Spleen (tissue), 11 donors: ENCODE measurements around the gene LRP1. TPM values are rescaled to one million over a fixed set of nuclear protein-coding genes. Genes with fewer than 3 reads are reported as not detected.

Source experiments
- DNase-seq: peaks from one replicate; pipeline ENCODE4 v3.0.0-alpha.2; 2020
- H3K27ac ChIP-seq, 8 donors: fragments of 200-600 bp; sonication (generic) in 7 of 8; 1 replicate in 4 of 8; 2 replicates in 4 of 8; pipeline versions ENCODE4 v1.5.0 to v1.8.0; 2016 to 2021; ENCODE audit warnings: inconsistent platforms in 4 of 8, mild to moderate bottlenecking in 4 of 8, moderate library complexity in 1 of 8
- H3K27me3 ChIP-seq, 7 donors: fragments of 200-600 bp; sonication (generic) in 6 of 7; replicated peaks in 1 of 7; 1 replicate in 4 of 7; 2 replicates in 3 of 7; pipeline versions ENCODE4 v1.5.0 to v1.8.0; 2016 to 2021; ENCODE audit warnings: inconsistent platforms in 3 of 7, mild to moderate bottlenecking in 1 of 7
- H3K36me3 ChIP-seq, 6 donors: fragments of 200-600 bp; sonication (generic) in 5 of 6; 1 replicate in 4 of 6; 2 replicates in 2 of 6; pipeline versions ENCODE4 v1.5.0 to v1.8.0; 2016 to 2021; ENCODE audit warnings: inconsistent platforms in 2 of 6
- H3K4me1 ChIP-seq, 6 donors: fragments of 200-600 bp; sonication (generic) in 5 of 6; 1 replicate in 3 of 6; 2 replicates in 3 of 6; pipeline versions ENCODE4 v1.5.0 to v1.8.0; 2016 to 2021; ENCODE audit warnings: inconsistent platforms in 3 of 6
- H3K4me3 ChIP-seq, 8 donors: fragments of 200-600 bp; sonication (generic) in 7 of 8; 1 replicate in 4 of 8; 2 replicates in 4 of 8; pipeline versions ENCODE4 v1.5.0 to v1.8.0; 2016 to 2021; ENCODE audit warnings: inconsistent platforms in 4 of 8, mild to moderate bottlenecking in 4 of 8, moderate library complexity in 2 of 8
- H3K9me3 ChIP-seq, 8 donors: fragments of 200-600 bp; sonication (generic) in 7 of 8; 1 replicate in 4 of 8; 2 replicates in 4 of 8; pipeline versions ENCODE4 v1.5.0 to v1.8.0; 2016 to 2021; ENCODE audit warnings: inconsistent platforms in 4 of 8
- CTCF ChIP-seq, 11 experiments: fragments of 200-600 bp in 7 of 11; fragments of 450-650 bp in 4 of 11; sonication (generic) in 4 of 11; IDR thresholded peaks in 8 of 11; conservative IDR thresholded peaks in 3 of 11; 1 replicate in 7 of 11; 2 replicates in 4 of 11; pipeline versions ENCODE4 v1.4.0 to v1.8.0; 2016 to 2021; ENCODE audit warnings: antibody characterized with exemption in 11 of 11, inconsistent platforms in 4 of 11, mild to moderate bottlenecking in 1 of 11
- POLR2A ChIP-seq, 3 donors: fragments of 450-650 bp; IDR thresholded peaks; one replicate each; pipeline ENCODE4 v1.5.1; 2017; ENCODE audit warnings: antibody characterized with exemption in 3 of 3, mild to moderate bottlenecking in 1 of 3
- POLR2AphosphoS5 ChIP-seq, 3 donors: sonication (generic); formaldehyde crosslinking; IDR thresholded peaks; one replicate each; pipeline ENCODE4 v1.5.1; 2017; ENCODE audit warnings: antibody characterized with exemption in 3 of 3
- WGBS, 5 donors: extraction: QIAGEN DNeasy Blood & Tissue Kit in 3 of 5; methylation state at CpG; one replicate each; pipeline versions ENCODE4 v1.1.5 to v1.1.7; 2013 to 2018; 5-methylcytosine and 5-hydroxymethylcytosine counted together
- intact Hi-C: fragments of 100-400 bp; cut with DNase I; formaldehyde crosslinking; loops from one replicate; pipeline ENCODE4 v1.15.0; 2023; ENCODE audit warnings: low total_unique reads
- polyA plus RNA-seq, 3 donors: library from polyadenylated mRNA; stranded (reverse); fragments of 200-250 nt; gene quantifications; one replicate each; pipeline ENCODE4 v1.2.1, GENCODE V29; 2013
- total RNA-seq, 7 donors: library from RNA; depleted of rRNA in 3 of 7; stranded (reverse); fragments of >200 nt in 3 of 7; fragmentation: NEBNext Ultra II Directional in 4 of 7; extraction: Animal tissue kit (Norgen Biotek cat#: 25700) in 4 of 7; gene quantifications; one replicate each; pipeline versions ENCODE4 v1.1.0 to v1.2.1, GENCODE V29; 2016 to 2021
- donor health status: healthy with polysubstance abuse.
- donor health status: DM: no; HTN: no; CAD: no; lungs with moderate emphysema.
- donor health status: DM: no; HTN: no; CAD: no.
- donor health status: Bipolar disorder and iron deficiency.
- donor health status: healthy.
- donor health status: DM: no; HTN: no; CAD: no.
- donor health status: DM: yes; HTN: yes; CAD: no.

LRP1 gene
- total and polyA plus RNA-seq, 10 donors, result 8.9 to 216 (median 159) TPM

- Histone ChIP-seq H3K27me3 (no peaks in the 10 kb centered on the region), H3K27ac (peak overlapping the region in 1 of 8 donors; percentile 57), H3K36me3 (peaks cover 0 to 56% (median 0%) of the 10 kb centered on the region in 6 donors), H3K9me3 (no peaks in the 10 kb centered on the region), H3K4me3 (no peak overlapping the region), H3K4me1 (peaks cover 3 to 66% (median 24%) of the 10 kb centered on the region in 6 donors)
- intact Hi-C loops, result no loop called here
- TF ChIP-seq POLR2AphosphoS5 (IDR thresholded peaks at IDR 0.05), result no peak
- no peak for TF ChIP-seq POLR2A (IDR thresholded peaks at IDR 0.05)
- TF ChIP-seq CTCF (IDR thresholded peaks at IDR 0.05 in 8 of 11, conservative IDR thresholded peaks at IDR 0.05 in 3 of 11), result no peak
- DNase-seq, result no peak
- 72 to 94% (median 75%) methylated on average over 6 of the region's 6 CpGs for WGBS, 5 donors
Observed at GRCh38 chr12:57139796-57140649, 11.7 kb downstream of the LRP1 start.

DNA sequence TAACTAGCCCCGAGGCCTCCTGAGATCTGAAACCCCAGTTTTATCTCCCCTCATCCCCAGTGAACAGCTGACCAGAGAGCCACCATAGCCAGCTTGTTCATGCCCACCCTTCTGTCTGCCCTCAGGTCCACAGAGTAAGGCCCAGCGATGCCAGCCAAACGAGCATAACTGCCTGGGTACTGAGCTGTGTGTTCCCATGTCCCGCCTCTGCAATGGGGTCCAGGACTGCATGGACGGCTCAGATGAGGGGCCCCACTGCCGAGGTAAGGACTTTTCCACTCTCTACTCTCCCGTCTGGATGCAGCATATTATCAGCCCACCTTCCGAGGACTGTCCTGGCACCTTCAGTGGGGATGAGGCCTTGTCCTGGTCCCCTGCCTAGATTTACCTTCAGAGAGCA, 13.0 kb downstream of the LRP1 start:
- Histone ChIP-seq H3K9me3 (no peaks in the 10 kb centered on the region), H3K36me3 (peaks cover 0 to 68% (median 0%) of the 10 kb centered on the region in 6 donors), H3K27ac (no peak overlapping the region), H3K4me1 (peaks cover 7 to 66% (median 30%) of the 10 kb centered on the region in 6 donors), H3K4me3 (no peak overlapping the region), H3K27me3 (no peaks in the 10 kb centered on the region)
- no peak for DNase-seq
- WGBS, 5 donors, result 88 to 98% (median 93%) methylated on average over 4 to 8 of the region's 8 CpGs
- intact Hi-C loops, result no loop called here
- TF ChIP-seq CTCF (IDR thresholded peaks at IDR 0.05 in 8 of 11, conservative IDR thresholded peaks at IDR 0.05 in 3 of 11), result no peak
- TF ChIP-seq POLR2A (IDR thresholded peaks at IDR 0.05), result no peak
- no peak for TF ChIP-seq POLR2AphosphoS5 (IDR thresholded peaks at IDR 0.05)

DNA sequence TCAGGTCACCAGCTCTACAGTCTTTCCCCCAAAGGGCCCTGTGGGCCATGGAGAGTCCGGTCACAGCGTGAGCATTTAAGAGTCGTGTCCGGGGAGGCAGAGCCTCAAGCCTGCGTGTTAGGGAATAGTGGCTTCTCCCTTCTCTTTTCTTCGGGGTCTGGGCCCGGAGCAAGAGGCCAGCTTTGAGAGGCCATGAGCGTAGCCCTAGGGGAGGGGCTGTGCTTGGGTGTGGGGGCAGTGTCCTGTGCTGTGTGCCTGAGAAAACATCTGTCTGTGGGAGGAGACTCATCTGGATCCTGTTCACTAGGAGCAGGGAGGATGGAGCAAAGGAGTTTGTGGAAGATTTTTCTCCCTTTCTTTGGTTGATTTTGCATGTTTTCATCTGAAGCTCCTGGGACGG, 13.8 kb downstream of the LRP1 start:
- DNase-seq, result no peak
- WGBS, 5 donors, result 76 to 90% (median 85%) methylated on average over 8 to 9 of the region's 9 CpGs
- H3K27me3 ChIP-seq, result no peaks in the 10 kb centered on the region
- TF ChIP-seq POLR2AphosphoS5 (IDR thresholded peaks at IDR 0.05) (no peak), POLR2A (IDR thresholded peaks at IDR 0.05) (no peak), CTCF (IDR thresholded peaks at IDR 0.05 in 8 of 11, conservative IDR thresholded peaks at IDR 0.05 in 3 of 11) (no peak)
- intact Hi-C loops, result no loop called here
- peaks cover 0 to 74% (median 0%) of the 10 kb centered on the region in 6 donors for H3K36me3 ChIP-seq
- no peaks in the 10 kb centered on the region for H3K9me3 ChIP-seq
- no peak overlapping the region for H3K4me3 ChIP-seq
- H3K4me1 ChIP-seq, result peaks cover 9 to 66% (median 37%) of the 10 kb centered on the region in 6 donors
- peak overlapping the region in 1 of 8 donors; percentile 8 for H3K27ac ChIP-seq

- Histone ChIP-seq H3K27ac (peak overlapping the region in 1 of 8 donors; percentile 5), H3K4me1 (peaks cover 8 to 66% (median 42%) of the 10 kb centered on the region in 6 donors), H3K4me3 (no peak overlapping the region), H3K36me3 (peaks cover 0 to 79% (median 0%) of the 10 kb centered on the region in 6 donors), H3K9me3 (no peaks in the 10 kb centered on the region), H3K27me3 (no peaks in the 10 kb centered on the region)
- intact Hi-C loops, result no loop called here
- DNase-seq, result no peak
- TF ChIP-seq POLR2A (IDR thresholded peaks at IDR 0.05), result no peak
- TF ChIP-seq CTCF (IDR thresholded peaks at IDR 0.05 in 8 of 11, conservative IDR thresholded peaks at IDR 0.05 in 3 of 11), result no peak
- TF ChIP-seq POLR2AphosphoS5 (IDR thresholded peaks at IDR 0.05), result no peak
- 75 to 87% (median 84%) methylated on average over 2 to 7 of the region's 7 CpGs for WGBS, 5 donors
Observed at GRCh38 chr12:57142727-57143126, 14.4 kb downstream of the LRP1 start.
